ENCODE measurements around the gene CD93. TPM values are rescaled to one million over a fixed set of nuclear protein-coding genes. Genes with fewer than 3 reads are reported as not detected.

CD93 gene
- total RNA-seq, 2 donors from 2014 or later = 0.39 to 0.41 TPM

DNA sequence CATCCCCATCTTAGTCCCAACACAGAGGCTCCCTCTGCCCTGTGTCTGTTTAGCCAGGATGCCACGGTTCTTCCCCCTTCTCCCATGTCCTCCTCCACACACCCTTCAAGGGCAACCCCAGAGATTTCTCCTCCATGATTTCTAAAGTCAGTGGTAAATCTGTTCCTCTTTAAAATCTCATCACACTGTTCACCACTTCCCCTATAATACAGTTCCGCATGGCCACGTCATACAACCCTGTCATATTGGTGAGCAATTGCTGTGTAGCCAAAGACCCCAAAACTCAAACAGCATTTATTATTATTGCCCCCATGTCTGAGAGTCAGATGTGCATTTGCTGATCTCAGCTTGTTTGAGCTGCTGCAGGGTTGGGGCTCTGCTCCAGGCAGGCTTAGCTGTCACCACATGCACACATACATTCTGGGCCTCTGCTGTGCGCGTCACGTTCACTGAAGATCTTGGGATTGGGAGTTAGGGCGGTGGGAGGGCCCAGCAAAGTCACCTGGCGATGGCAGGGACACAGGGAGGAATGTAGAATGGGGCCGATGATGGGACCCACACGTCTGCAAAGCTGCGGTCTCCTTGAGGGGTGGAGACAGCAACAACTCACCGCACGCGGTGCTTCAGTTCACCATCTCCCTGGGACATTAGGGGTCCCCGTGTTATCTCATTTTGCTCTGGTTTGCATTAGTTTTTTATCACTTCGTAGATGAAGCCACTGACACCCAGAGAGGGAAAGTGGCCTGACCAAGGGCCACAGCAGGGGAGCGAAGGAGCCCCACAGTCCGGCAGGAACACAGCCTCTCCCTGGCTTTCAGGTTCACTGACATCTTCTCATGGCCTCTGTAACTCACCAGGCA is 36.9 kb upstream of the CD93 start:
- no peaks in the 10 kb centered on the region for H3K9me3 Mint-ChIP-seq
- no peak overlapping the region for H3K27ac Mint-ChIP-seq
- H3K36me3 Mint-ChIP-seq = no peaks in the 10 kb centered on the region
- ATAC-seq = no peak
- DNase-seq (ENCODE audit: low spot score in 2 of 2) = no peak

DNA sequence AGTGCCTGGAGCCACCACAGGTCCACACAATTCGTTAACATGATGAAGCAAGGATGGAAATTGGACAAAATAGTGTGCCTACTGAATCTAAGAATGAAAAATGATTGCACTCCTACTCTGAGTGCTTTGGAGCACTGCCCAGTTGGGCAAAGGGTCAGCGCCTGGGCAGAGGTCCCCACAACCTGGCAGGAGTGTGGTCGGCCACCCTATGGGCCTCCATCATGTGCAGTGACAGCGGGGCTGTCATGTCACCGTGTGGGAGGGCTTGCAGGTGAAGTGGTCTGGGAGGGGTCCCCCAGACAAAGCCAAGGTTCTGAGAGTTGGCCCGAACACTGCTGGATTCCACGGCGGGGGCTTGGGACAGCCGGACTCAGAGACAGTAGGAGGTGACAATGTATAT is 36.2 kb upstream of the CD93 start:
- no peaks in the 10 kb centered on the region for H3K36me3 Mint-ChIP-seq
- DNase-seq (ENCODE audit: low spot score in 2 of 2) (no peak), ATAC-seq (no peak)
- no peaks in the 10 kb centered on the region for H3K9me3 Mint-ChIP-seq
- no peak overlapping the region for H3K27ac Mint-ChIP-seq

DNA sequence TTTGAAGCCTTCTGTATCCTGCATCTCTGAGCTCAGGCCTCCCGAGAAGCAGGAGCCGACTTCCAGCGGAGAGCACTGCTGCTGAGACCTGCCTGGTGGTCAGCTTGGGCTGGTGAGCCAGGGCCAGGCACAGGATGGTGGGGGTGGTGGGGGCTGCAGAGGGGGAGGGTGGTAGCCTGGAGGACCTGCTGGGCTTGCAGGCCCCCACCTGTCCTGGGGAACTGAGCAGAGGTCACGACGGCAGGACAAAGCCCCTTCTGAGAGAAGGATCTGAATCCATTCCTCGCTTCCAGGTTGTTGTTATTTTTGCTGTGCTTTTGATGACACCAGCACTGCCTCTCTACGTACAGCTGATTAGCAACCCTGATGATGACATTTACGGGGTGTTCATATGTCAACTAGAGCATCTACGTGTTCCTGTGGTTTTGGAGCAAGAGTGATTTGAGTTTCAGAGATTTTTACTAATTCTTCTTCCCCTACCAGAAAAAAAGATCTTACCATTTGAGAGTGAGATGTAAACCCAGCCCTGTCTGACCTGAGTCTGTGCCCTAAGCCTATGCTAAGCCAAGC is 35.7 kb upstream of the CD93 start:
- H3K9me3 Mint-ChIP-seq = no peaks in the 10 kb centered on the region
- no peak overlapping the region for H3K27ac Mint-ChIP-seq
- no peaks in the 10 kb centered on the region for H3K36me3 Mint-ChIP-seq
- no peak for ATAC-seq
- no peak for DNase-seq (ENCODE audit: low spot score in 2 of 2)

DNA sequence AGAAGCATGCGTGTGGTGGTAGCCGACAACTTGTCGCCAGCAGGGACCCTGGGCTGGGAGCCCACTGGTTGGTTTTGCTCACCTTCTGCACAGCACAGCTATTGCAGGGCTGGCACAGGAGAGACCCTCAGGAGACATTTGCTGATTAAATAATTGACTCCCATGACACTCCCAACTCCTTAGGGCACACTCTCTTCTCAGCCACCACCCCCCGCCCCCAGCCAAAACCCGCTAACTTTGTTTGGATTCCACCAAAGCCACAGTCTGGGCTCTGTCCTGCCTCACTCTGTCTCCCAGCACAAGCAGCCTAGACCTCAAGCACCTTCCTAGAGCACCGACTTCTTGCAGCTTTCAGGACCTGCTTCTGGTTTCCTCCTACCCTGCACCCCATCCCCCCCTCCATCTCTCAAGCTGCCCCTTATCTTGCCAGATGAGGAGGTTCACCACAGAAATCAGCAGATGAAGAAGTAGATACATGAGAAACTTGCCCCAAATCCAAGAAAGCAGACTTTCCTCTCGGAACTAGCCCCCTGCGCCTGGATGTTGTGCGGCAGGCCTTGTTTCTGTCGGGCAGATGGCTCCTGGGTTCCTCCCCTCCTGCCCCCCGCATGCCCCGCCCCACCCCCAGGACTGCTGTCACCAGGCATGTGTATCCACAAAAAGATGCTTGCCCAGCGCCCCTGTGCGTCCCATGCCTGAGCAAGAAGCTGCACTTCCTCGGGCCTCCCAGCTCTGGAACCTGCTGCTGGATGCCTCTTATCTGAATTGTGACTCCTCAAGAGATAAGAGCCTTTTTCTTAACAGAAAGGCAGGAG is 35.0 kb upstream of the CD93 start:
- no peak for ATAC-seq
- H3K36me3 Mint-ChIP-seq = no peaks in the 10 kb centered on the region
- H3K9me3 Mint-ChIP-seq = no peaks in the 10 kb centered on the region
- H3K27ac Mint-ChIP-seq = no peak overlapping the region
- DNase-seq (ENCODE audit: low spot score in 2 of 2) = no peak

DNA sequence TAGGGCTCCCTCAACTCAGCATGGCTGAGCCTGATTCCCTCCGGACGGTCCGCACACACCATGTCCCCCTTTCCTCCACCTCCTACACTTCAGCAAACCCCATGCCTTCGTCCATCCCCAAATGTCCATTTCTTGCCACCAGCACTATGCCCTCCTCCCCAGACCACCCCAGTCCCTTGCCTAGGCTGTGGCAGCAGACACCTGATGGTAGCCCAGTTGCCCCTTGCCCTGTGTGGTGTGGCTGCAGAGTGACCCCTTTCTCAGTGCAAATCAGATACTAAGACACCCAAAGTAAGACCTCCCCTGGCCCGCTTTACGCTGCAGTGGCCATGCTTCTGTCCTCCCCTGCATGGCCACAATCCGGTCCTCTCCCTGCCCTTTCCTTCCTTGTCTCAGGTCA is 34.1 kb upstream of the CD93 start:
- Mint-ChIP-seq H3K36me3 (no peaks in the 10 kb centered on the region), H3K9me3 (no peaks in the 10 kb centered on the region), H3K27ac (no peak overlapping the region)
- DNase-seq (ENCODE audit: low spot score in 2 of 2) = no peak
- ATAC-seq = no peak

DNA sequence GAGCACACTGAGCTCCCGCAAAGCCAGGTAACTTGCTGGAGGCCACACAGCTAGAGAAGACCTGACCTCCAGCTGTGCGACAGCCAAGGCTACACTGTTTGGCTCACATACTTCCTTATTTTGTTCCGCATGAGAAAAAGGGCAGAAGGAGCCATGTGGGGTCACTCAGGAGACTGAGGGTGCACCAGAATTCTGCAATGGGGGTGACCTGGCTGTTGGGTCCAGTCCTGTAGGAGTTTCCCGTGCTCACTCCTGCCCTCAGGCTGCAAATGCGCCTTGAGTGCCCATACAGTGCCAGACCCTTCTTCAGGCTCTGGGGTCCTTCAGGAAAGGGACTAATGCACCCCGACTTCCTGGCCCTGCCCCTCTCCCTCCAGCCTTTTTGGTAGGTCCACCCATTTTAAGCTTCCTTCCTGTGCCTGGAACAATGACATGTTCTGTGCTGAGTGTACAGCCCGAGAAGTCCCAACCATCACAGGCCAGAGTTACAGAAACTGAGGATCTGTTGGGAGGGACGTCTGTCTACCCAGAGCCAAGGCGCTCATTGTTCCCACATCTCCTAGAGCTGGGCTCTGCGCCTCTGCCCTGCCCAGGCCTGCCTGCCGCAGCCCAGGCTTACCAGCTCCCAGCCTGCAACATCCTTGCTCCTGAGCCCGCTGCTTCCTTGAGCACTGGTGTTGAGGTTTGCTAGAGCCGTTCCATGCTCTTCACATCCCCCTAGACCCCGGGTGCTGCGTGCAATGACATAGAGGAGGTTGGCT is 33.5 kb upstream of the CD93 start:
- no peak for DNase-seq (ENCODE audit: low spot score in 2 of 2)
- Mint-ChIP-seq H3K27ac (no peak overlapping the region), H3K9me3 (no peaks in the 10 kb centered on the region), H3K36me3 (no peaks in the 10 kb centered on the region)
- no peak for ATAC-seq

DNA sequence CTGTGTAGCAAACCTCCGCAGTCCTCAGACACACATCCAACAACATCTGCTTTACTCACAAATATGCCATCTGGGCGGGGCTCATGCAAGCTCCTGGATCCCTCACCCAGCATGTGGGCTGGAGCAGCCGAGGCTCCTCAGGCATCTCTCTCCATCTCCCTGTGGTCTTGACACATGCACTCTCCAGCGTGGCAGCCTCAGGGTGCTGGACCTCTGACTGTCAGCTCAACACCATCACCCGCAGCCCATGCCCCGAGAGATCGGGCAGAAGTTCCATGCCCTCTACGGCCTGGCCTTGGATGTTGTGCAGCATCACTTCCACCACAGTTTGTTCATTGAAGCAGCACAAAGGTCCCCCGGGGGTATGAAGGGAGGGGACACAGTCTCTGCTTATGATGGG is 32.6 kb upstream of the CD93 start:
- no peaks in the 10 kb centered on the region for H3K9me3 Mint-ChIP-seq
- no peaks in the 10 kb centered on the region for H3K36me3 Mint-ChIP-seq
- no peak for ATAC-seq
- no peak overlapping the region for H3K27ac Mint-ChIP-seq
- DNase-seq (ENCODE audit: low spot score in 2 of 2) = no peak

DNA sequence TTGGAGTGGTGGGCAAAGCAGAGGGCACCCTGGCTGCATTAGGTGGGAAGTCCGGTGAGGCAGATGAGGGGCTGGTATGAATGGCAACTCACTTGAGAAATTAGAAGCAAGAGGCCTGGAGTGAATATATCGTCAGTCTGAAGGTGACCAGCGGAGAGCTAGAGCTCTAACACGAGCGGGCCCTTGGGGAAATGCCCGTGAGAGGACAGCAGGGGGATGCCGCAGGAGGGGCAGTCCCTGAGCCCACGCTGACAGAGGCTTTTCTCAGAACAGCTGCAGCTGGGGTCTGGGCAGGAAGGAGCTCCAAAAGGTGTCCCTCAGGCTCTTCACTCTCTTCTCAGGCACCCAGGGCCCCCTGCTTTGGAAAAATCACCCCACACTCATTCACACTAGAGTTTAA is 32.0 kb upstream of the CD93 start:
- Mint-ChIP-seq H3K27ac (no peak overlapping the region), H3K36me3 (no peaks in the 10 kb centered on the region)

DNA sequence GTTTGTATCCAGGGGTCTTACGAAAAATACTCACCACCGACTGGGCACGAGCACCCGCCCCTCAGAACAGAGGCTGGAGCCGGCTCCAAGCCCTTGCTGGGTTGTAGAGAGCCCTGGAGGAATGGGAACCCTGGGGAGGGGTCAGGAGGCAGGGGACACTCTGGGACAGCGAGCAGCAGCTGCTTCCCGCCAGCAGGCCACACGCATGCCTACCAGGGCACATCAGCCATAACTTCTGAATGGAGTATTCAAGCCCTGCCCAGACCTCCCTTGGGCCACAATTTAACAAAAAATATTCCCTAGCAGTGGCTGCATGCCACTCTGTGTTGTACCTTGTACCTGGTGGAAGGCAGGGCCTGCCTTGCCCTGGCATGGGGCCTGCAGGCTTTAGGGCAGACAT is 31.6 kb upstream of the CD93 start:
- no peaks in the 10 kb centered on the region for H3K36me3 Mint-ChIP-seq
- no peak overlapping the region for H3K27ac Mint-ChIP-seq
- no peak for ATAC-seq
- H3K9me3 Mint-ChIP-seq = no peaks in the 10 kb centered on the region
- no peak for DNase-seq (ENCODE audit: low spot score in 2 of 2)

More for the DNA sequence above, 32.0 kb upstream of the CD93 start:
- no peaks in the 10 kb centered on the region for H3K9me3 Mint-ChIP-seq
- DNase-seq (ENCODE audit: low spot score in 2 of 2) (no peak), ATAC-seq (no peak)

DNA sequence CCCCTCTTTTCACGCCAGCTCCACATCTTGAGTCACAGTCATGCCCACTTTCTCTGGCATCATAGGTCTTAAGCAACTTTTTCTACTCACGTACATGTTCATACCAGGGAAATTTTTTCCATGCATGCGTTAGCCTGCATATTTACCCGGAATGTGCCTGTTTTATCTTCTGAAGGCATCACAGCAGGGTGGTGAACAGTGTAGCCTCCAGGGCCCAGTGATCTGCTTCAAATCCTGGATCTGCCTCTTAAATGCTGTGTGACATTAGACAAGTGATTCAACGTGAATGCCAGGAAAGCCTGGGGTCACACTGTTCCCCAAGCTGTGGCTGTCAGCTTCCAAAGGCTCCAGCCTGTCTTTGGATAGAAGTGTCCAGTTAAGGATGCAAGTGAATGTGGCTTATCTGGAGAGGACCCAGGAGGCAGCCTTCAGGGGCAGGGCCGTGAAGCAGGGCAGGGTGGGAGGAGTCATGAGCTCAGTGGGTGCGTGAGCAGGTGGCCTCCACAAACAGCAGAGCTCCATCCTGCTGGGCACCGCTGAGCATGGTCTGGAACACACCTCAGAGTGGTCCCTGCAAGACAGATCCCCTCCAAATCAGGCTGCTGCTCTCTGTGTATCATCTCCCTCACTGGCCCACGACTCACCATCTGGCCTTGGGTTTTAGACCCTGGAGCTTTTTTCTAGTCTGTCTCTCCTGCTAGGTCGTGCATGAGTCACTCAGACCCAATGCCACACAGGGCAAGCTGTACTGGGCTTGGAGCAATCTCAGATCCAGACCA is 30.4 kb upstream of the CD93 start:
- DNase-seq (ENCODE audit: low spot score in 2 of 2) (no peak), ATAC-seq (no peak)
- Mint-ChIP-seq H3K36me3 (no peaks in the 10 kb centered on the region), H3K9me3 (no peaks in the 10 kb centered on the region), H3K27ac (no peak overlapping the region)

DNA sequence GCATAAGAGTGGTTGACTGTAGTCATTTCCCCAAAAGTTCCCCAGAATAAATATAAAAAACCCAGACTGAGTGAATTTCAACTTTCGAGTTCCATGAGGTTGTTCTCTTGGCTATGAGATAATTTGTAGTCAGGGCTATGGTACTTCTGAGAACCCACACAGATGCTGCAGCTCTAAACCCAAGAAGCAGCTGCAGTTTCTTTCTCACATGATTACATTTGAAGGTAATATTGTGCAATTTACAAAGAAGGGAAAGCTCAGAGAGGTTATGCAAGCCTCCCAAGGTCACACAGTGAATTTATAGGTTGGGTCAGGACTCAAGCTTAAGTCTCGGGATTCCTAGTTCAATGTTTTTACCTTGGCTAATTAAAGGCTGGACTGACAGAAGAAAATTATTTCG is 29.7 kb upstream of the CD93 start:
- ATAC-seq (no peak), DNase-seq (ENCODE audit: low spot score in 2 of 2) (no peak)
- Mint-ChIP-seq H3K27ac (no peak overlapping the region), H3K9me3 (no peaks in the 10 kb centered on the region), H3K36me3 (no peaks in the 10 kb centered on the region)

DNA sequence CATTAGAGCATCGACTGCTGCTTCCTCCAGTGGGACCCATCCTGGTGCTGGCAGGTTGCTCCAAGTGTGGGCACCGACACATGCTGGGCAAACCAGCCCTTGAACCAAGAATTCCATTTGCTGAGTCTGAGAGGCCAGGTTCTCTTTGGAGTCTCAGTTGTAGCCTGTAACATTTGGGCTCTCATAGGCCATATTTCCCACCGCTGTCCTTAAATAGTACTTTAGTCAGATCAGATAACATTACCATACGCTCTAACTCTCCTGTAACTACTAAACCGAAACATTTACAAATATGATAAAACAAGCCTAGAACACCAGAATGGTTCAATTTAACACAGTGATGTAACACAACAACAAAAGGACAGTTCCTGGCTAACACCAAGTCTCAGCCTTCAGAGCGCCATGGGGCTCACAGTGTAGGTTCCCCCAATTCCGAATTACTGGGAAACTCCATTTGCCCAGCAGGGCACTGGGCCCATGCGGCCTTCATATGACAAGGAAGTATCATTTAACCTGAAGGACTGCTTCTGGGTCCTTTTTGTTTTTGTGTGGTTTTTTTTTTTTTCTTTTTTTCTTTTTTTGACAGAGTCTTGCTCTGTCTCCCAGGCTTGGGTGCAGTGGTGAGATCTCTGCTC is 28.4 kb upstream of the CD93 start:
- no peak for ATAC-seq
- Mint-ChIP-seq H3K36me3 (no peaks in the 10 kb centered on the region), H3K27ac (no peak overlapping the region), H3K9me3 (no peaks in the 10 kb centered on the region)
- DNase-seq (ENCODE audit: low spot score in 2 of 2) = no peak

DNA sequence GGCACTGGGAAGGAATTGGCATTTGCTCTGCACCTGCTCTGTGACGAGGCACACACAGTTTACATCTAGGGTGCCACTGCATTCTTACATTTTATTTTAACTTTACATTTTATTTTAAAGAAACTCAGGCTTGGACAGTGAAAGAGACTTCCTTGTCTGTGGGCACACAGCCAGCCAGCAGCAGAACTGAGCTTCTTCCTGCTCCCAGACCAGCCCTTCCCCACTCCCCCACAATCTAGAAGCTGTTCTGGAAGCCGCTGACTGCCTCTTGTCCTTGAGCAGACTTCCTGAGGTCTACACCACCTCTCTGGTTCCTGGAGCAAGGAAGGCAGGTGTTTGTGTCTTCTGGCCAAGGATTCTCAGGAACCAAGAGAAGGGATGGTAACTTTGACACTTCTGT is 27.9 kb upstream of the CD93 start:
- Mint-ChIP-seq H3K36me3 (no peaks in the 10 kb centered on the region), H3K27ac (no peak overlapping the region), H3K9me3 (no peaks in the 10 kb centered on the region)
- ATAC-seq (no peak), DNase-seq (ENCODE audit: low spot score in 2 of 2) (no peak)

DNA sequence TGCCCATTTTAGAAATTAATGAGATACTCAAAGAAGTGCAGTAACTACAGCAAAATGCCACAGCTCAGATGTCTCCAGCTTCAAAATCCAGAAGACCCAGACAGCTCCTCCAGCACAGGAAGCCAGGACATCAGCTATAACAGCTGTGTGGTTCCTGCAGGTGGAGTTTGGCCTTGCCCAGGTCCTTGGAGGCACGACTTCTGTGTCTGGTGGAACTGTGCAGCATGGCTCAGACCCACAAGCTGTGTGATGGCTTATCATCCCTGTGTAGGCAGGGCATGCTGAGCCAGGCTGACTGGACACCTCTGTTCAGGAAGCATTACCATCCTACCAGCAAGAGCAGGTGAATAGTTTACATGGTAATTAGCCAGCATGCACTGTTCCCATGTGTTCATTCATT is 26.5 kb upstream of the CD93 start:
- ATAC-seq = no peak
- Mint-ChIP-seq H3K27ac (no peak overlapping the region), H3K36me3 (no peaks in the 10 kb centered on the region)

DNA sequence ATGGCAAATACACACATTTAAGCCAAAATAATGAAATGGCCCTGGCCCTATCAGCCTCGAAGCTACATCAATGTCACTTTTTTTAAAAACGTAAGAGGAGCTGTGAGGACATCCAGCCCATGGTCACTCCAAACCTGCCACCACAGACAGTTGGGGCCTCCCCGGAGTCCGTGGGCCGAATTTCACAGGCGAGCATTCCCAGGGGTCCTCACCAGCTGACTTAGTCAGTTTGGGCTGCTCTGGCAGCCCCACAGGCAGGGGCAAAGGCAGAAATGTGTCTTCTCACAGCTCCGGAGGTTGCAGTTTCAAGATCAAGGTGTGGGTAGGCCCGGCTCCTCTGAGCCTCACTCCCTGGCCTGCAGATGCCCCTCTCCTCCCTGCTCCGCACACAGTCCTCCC is 25.8 kb upstream of the CD93 start:
- H3K36me3 Mint-ChIP-seq = no peaks in the 10 kb centered on the region
- H3K9me3 Mint-ChIP-seq = no peaks in the 10 kb centered on the region
- no peak overlapping the region for H3K27ac Mint-ChIP-seq
- no peak for ATAC-seq
- DNase-seq (ENCODE audit: low spot score in 2 of 2) = no peak

More for the DNA sequence above, 26.5 kb upstream of the CD93 start:
- no peaks in the 10 kb centered on the region for H3K9me3 Mint-ChIP-seq
- DNase-seq (ENCODE audit: low spot score in 2 of 2) = no peak

All from activated naive CD4-positive, alpha-beta T cell treated with anti-CD3 and anti-CD28 coated beads, Interleukin-2, amount 50 U/mL, for 72 hours (primary cell).